GM12891 (cell line): Measurements from ENCODE around the gene ATG4A.

ENCODE experiments used
- DNase-seq: peaks from one replicate; pipeline ENCODE4 v3.0.0; 2011; ENCODE audit warnings: low spot score; ENCODE audit not compliant: insufficient read length
- FAIRE-seq: peaks from 2 replicates; lab custom pipeline; 2011; peaks lifted over from hg19 to GRCh38; lab: Jason Lieb, UNC
- PAX5 ChIP-seq: IDR thresholded peaks from 2 replicates; pipeline ENCODE4 v1.6.1; 2011; ENCODE audit warnings: low read length, moderate library complexity, mild to moderate bottlenecking; ENCODE audit not compliant: insufficient read depth, severe bottlenecking
- POLR2A ChIP-seq: IDR thresholded peaks from 2 replicates; pipeline ENCODE4 v1.6.1; 2011; ENCODE audit warnings: low read depth, low read length, control low read depth
- POLR2AphosphoS5 ChIP-seq: IDR thresholded peaks from 2 replicates; pipeline ENCODE4 v1.6.1; 2011; ENCODE audit warnings: low read depth, low read length, control low read depth
- POU2F2 ChIP-seq: IDR thresholded peaks from 2 replicates; pipeline ENCODE4 v1.6.1; 2011; ENCODE audit warnings: low read depth, mild to moderate bottlenecking, control low read depth, low read length, moderate library complexity
- SPI1 ChIP-seq: IDR thresholded peaks from 2 replicates; pipeline ENCODE4 v1.6.1; 2011; ENCODE audit warnings: low read depth, low read length, control low read depth
- TAF1 ChIP-seq: IDR thresholded peaks from 2 replicates; pipeline ENCODE4 v1.6.1; 2011; ENCODE audit warnings: low read depth, low read length, control low read depth

The ATG4A gene

GRCh38 chrX:108177351-108178142 is 86.0 kb downstream of the ATG4A start:
- DNase-seq (no peak), FAIRE-seq (no peak)
- TF ChIP-seq PAX5, result no peak
- TF ChIP-seq POU2F2, result no peak
- TF ChIP-seq SPI1, result no peak
- TF ChIP-seq POLR2AphosphoS5, result no peak
- TF ChIP-seq POLR2A, result no peak
- no peak for TF ChIP-seq TAF1

GRCh38 chrX:108178143-108178498 is 86.5 kb downstream of the ATG4A start:
- no peak for TF ChIP-seq POLR2A
- no peak for TF ChIP-seq POLR2AphosphoS5
- no peak for TF ChIP-seq SPI1
- TF ChIP-seq POU2F2, result no peak
- no peak for TF ChIP-seq TAF1
- no peak for TF ChIP-seq PAX5
- DNase-seq (no peak), FAIRE-seq (no peak)

GRCh38 chrX:108186811-108187210 is 95.2 kb downstream of the ATG4A start:
- TF ChIP-seq SPI1, result no peak
- no peak for TF ChIP-seq POLR2A
- no peak for TF ChIP-seq POU2F2
- no peak for TF ChIP-seq TAF1
- no peak for TF ChIP-seq POLR2AphosphoS5
- TF ChIP-seq PAX5, result no peak
- DNase-seq (no peak), FAIRE-seq (no peak)

- DNase-seq, result no peak
- peak; percentile 23 for FAIRE-seq
- TF ChIP-seq TAF1 (no peak), PAX5 (no peak), POU2F2 (no peak), POLR2A (no peak), SPI1 (no peak), POLR2AphosphoS5 (no peak)
Measured at GRCh38 chrX:108198420-108198819, 106.8 kb downstream of the ATG4A start.

GRCh38 chrX:108199041-108199440 is 107.5 kb downstream of the ATG4A start:
- TF ChIP-seq POLR2AphosphoS5 (no peak), POLR2A (no peak), SPI1 (no peak), PAX5 (no peak), POU2F2 (no peak), TAF1 (no peak)
- DNase-seq (no peak), FAIRE-seq (no peak)

GRCh38 chrX:108199691-108200090 is 108.1 kb downstream of the ATG4A start:
- TF ChIP-seq PAX5 (no peak), POLR2A (no peak), POU2F2 (no peak), POLR2AphosphoS5 (no peak), TAF1 (no peak), SPI1 (no peak)
- FAIRE-seq, result no peak
- DNase-seq, result no peak

GRCh38 chrX:108203540-108203939 is 112.0 kb downstream of the ATG4A start:
- DNase-seq, result no peak
- no peak for FAIRE-seq
- TF ChIP-seq PAX5, result no peak
- no peak for TF ChIP-seq TAF1
- TF ChIP-seq POLR2A, result no peak
- no peak for TF ChIP-seq POLR2AphosphoS5
- no peak for TF ChIP-seq SPI1
- no peak for TF ChIP-seq POU2F2
